Activated CD8-positive, alpha-beta memory T cell treated with anti-CD3 and anti-CD28 coated beads, Interleukin-2, amount 50 U/mL, for 1 hour (primary cell): ENCODE results near the gene P4HA1.
A peak's percentile ranks its signal among the peaks of the same experiment; 100 is the strongest.
"Not testable (repeated sequence)": the region's sequence is repeated elsewhere in the genome, so short reads cannot be mapped to it uniquely, and the experiment has no call there.

Experiments
- DNase-seq: peaks from one replicate; pipeline ENCODE4 v3.0.0-alpha.2; 2020; ENCODE audit errors: extremely low read depth

Gene P4HA1

DNA sequence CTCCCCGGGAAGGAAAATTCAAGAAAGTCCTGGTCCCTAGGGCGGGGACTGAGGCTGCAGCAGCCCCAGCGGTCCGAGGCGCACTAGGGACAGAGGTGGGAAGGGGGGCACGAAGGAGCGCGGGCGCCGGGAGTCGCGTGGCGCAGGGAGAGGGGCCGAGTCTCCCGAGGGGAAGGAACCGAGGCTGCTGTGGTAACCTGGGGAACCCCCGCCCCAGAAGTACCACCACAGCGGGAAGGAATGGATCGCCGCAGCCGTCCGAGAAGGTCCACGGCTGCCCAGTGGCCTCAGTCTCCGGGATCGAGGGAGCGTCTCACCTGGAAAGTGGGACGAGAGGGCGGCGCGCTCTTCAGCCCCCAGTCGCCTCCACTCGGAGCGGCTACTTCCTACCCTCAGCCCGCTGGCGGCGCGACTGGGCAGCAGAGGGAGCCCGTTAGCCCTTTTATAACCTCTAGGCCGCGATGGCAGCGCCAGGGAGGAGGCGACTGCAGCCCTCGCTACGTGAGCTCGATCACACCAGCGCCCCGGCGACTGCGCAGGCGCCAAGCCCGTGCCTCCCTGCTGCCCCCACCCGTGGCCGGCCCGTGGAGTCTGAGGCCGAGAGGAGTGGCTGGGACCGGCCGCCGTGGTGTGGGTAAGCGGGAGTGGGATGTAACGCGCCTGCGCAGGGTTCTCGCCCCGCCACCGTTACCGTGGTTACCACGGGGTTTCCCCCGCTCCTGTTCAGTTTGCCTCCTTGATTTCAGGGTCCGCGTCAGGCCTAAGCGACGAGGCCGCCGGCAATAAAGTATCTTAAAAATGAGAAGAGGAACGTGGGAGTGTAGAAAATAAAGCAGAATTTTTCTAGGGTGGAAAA lies at the start of gene P4HA1:
Gene P4HA1 (minus strand): TSS at position 418 of the 856 bp plus-strand sequence. CDS start 21,983 bp downstream, outside the sequence.
- peak; percentile 95 for DNase-seq

DNA sequence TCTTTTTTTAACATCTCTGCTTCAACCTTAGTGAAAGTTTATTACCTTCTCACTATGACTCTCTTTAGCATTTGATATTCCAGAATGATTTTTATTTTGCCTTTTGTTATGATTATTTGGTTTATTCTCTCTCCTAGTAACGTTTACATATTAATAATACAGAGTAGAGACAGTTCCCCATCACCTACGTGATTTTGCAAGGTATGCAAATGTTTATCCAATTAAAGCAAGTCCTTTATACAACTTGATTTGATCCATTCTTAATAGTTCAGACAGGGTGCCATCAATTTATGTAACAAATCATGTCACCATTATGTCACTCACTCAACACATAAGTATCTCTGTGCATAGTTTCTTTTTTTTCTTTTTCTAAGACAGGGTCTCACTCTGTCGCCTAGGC lies 44.9 kb upstream of the P4HA1 start:
- DNase-seq: no peak

GRCh38 chr10:73139251-73139650 lies 42.6 kb upstream of the P4HA1 start:
- DNase-seq: no peak

DNA sequence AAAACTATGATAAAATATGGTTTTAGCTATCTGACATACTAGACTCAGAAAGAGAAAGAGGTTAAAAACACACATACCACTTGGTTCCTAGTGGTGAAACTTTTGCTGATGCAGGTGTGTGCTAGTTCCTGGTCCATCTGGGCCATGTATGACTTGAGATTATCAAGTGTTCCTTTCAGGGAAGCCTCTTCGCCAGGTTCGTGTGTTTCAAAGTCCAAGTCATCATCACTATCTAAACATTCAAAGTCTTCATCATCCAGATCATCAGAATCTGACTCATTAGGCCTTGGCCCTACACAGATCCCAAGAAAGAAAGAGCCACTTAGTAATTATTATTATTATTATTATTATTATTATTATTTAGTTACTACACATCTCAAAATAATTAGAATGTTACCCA lies 40.0 kb upstream of the P4HA1 start:
- DNase-seq: no peak

DNA sequence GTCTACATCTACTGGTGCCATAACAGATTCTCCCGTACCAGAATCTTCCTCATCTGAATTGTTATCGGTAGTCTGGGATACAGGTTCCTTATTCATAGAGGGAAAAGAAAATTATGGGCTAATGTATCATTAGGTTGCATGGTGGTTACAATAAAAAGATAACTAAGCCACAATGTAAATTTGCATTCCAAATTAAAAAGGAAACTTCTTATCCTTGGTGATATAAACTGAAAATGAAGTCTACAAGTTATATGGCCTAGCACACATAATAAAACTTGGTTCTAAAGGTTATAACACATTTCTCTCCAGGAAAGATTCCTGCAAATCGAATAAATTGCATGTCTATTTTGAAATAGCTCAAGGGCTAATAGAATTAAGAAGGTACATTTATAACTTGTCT lies 38.1 kb upstream of the P4HA1 start:
- no peak for DNase-seq

DNA sequence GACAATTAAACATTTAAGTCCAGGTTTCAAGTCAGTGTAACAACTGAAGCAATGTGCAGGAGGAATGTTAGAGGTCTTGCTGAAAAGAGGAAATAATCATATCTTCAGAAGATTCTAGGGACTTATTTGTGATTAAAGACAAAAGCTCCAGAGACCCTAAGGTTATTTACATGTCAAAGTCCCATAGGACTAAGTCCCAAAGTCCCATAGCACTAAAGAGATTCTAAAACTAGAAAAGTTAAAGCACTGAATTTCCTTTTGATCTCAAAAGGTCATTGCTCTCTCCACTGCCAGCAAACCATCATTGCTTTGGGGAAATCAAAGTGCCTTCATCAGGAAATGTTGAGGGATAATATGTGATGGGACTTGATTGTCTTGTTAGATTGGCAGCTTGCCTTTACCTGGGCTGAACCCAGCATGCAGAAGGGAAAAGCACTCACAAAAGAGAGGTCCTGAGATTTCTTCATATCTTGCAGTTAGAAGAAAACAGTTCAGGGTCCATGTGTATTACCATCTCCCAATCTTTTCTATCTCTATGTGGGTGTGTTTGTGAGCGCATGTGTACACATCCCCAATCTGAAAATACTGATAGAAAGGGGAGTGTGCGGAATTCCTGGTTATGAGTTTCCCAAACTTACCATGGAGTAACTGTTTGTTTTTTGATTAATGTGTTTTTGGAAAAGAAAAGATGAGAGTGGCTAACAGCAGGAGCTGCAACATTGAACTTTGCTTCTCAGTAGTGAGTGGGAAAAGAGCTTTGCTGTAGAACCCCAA lies 35.4 kb upstream of the P4HA1 start:
- no peak for DNase-seq

- no peak for DNase-seq
These were observed 34.6 kb upstream of the P4HA1 start for GRCh38 chr10:73131301-73131700.

- DNase-seq: no peak
These were observed 29.7 kb upstream of the P4HA1 start for GRCh38 chr10:73126343-73126742.

DNA sequence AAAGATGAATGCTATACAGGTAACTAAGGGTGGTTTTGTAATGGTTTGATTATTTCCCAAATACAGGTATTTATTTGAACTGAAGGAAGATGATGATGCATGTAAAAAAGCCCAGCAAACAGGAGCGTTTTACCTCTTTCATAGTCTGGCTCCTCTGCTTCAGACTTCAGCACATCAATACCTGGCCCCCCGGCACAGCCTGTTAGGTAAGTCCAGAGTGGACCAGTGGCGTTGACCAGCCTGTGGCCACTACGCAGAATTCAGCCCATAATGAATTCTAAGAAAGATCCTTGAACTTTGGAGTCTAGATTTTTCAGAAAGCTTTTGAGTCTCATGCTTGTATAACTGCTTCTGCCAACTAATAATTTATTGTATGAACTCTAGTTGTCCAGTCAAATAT lies 23.3 kb upstream of the P4HA1 start:
- DNase-seq: no peak

GRCh38 chr10:73119457-73119856 lies 22.8 kb upstream of the P4HA1 start:
- DNase-seq: no peak

DNA sequence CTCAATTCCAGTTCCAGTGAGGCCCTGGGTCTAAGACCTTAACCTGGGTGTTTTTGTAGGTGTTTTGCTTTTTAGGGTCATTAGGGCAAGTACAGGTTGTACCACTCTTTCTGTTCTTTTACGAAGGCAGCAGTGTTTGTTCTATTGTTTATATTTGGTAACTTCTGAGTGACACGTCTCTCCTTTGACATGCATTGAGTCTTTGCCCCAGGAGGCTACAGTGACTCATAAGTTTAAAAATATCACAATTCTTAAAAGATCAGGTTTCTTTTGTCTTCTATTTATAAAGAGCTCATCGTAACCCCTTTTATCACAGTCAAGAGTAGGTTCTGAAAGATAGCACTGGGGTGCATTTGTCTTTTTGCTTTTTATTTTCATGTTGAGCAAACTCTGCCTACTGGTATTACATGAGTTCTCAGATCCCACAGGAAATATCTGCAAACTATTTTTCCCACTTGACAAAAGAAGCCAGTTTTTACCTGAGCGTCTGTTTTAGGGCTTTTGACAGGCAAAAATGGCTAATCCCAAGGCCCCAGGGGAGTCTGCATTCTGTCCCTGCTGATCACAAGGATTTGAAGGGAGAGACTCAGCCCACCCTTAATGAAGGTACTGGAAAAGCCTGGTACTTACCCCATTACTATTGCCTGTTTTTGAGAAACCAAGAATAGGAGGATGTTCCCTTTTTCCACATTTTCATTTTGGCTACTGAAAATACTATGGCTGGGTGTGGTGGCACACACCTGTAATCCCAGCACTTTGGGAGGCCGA lies 21.5 kb upstream of the P4HA1 start:
- DNase-seq: no peak

DNA sequence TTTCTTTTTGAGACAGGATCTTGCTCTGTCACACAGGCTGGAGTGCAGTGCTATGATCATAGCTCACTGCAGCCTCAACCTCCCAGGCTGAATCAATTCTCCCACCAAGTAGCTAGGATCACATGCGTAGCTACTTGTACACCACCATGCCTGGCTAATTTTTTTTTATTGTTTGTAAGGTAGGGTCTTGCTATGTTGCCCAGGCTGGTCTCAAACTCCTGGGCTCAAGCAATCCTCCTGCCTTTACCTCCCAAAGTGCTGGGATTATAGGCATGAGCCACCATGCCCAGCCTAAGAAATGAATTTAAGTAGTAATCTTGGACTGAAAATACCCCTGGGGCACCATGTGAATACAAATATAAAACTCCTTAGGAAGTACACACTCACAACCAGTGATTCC lies 19.4 kb upstream of the P4HA1 start:
- DNase-seq: no peak

DNA sequence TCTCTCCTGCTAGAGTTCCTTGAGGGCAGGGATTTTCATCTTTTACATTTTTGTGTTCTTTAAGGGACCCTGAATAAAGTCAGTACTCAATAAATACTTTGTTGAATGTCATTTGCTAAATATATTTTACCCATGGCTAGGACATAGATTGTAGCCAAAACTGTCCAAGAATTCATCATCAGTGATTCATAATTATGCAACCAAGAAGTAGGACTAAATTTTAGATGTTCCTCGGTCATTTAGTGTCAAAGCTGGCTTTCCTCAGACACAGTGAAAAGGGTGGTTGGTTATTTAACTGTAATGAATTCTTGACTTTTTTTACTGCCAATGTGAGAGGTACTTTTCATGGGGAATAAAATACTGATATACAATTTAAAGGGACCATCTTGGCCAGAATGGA lies 16.9 kb upstream of the P4HA1 start:
- DNase-seq: no peak

DNA sequence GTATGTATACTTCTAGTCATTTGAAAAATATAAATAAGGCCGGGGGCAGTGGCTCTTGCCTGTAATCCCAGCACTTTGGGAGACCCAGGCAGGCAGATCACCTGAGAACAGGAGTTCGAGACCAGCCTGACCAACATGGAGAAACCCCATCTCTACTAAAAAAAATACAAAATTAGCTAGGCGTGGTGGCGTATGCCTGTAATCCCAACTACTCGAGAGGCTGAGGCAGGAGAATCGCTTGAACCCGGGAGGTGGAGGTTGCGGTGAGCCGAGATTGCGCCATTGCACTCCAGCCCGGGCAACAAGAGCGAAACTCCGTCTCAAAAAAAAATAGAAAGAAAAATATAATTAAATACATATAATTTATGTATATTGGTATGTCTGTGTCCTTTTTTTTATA lies 15.4 kb upstream of the P4HA1 start:
- not testable (repeated sequence) for DNase-seq

- no peak for DNase-seq
These were observed 13.7 kb upstream of the P4HA1 start, which contains the start of gene NUDT13 for GRCh38 chr10:73110345-73110849. Gene NUDT13 (plus strand): TSS chr10:73110455. CDS start chr10:73114366, 3,911 bp downstream.

- DNase-seq: not testable (repeated sequence)
These were observed 12.6 kb upstream of the P4HA1 start for GRCh38 chr10:73109248-73109652.

- DNase-seq: no peak
These were observed 9.6 kb upstream of the P4HA1 start for GRCh38 chr10:73106301-73106700.

DNA sequence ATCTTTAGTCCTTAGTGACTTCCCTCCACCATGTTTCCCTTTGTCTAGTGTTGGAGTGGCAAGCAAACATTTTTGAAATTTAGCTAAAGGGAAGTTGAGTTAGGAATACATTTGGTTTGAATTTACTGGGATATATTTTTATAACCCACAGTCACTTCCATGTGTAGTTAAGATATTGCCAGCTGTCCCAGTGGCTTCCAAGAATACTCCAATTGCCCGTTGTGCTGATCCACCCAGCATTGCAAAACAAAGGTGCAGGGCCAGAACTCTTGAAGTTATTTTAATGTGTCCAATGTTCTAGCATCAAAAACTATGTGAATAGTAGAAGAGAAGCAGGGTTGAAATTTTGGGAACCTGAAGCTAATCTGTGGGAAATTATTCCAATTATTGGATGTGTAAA lies 2.5 kb upstream of the P4HA1 start:
- no peak for DNase-seq

DNA sequence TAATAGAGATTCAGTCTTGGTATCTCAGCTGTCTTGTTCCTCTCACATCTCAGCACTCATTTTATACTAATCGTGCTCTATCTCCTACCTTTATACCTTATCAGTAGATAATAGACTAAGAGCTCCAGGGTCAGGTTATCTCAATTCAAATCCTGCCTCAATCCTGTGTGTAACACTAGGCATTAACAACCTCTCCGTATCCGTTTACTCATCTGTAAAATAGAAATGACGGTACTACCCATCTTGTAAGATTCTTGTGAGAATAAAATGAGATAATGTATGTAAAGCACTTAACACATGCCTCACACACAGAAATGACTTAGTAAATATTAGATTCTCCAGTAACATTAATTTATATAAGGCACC lies 622 bp upstream of the P4HA1 start:
- DNase-seq: no peak

GRCh38 chr10:73096041-73096448 lies 621 bp downstream of the P4HA1 start:
- DNase-seq: peak; percentile 44

DNA sequence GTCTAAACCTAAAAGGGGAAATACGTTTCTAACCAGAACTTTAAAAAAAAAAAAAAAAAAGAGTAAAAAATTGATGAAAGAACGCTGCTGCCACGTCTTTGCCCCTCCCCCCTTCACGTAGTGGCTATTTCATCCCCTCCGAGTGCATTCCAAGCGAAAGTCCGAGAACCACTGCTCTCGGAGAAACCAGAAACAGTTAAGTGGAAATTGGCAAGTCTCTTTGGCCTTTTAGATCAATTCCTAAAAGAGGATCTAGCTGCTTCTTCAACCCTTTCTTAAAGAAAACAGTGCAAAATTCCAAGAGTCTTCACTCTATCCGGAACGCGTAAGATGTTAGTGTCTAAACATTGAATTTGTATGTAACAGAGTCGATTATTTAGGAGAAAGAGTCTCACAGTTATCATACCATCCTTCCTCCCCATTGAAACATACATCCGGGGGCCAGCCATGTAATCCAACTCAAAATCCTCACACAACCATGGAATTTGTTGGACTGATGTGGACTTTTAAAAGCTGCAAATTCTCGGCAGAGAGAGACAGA lies 1.1 kb downstream of the P4HA1 start:
- DNase-seq: no peak

DNA sequence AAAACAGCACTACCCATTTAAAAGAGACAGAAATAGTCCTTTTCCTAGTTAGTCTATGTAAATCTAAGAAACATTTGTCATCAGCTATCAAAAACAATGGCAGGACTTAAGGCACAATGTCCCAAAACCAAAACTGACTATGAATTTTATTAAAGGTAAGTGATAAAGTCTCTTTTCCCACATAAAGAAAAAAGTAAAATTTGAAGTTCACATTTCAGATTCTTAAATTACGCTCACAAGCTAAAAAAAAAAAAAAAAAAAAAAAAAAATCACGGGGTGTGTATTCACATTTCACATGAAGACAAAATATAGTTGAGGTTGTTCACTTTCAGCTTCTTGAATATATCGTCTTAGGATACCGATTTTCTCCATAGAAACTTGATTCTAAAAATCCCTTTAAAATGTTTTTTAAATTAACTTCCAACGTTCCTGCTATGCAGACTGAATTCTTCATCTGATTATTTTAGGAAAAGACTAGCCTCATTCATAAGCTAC lies 1.6 kb downstream of the P4HA1 start:
- DNase-seq: no peak
